ENCODE results near the gene L3MBTL4. TPM values are rescaled to one million over a fixed set of nuclear protein-coding genes. Genes with fewer than 3 reads are reported as not detected.
"Not testable (repeated sequence)": the region's sequence is repeated elsewhere in the genome, so short reads cannot be mapped to it uniquely, and the experiment has no call there.

L3MBTL4 gene
- total RNA-seq, 2 experiments from 2014 or later: 0.05 TPM; not detected in 1

- H3K4me1 Mint-ChIP-seq, H3K36me3 Mint-ChIP-seq, DNase-seq, CTCF ChIA-PET, H3K27ac Mint-ChIP-seq, ATAC-seq, H3K27me3 Mint-ChIP-seq, H3K4me3 Mint-ChIP-seq: not testable (repeated sequence)
- peaks cover 21% of the 10 kb centered on the region for H3K9me3 Mint-ChIP-seq (ENCODE audit: low read depth)
These were observed 228.9 kb downstream of the L3MBTL4 start for GRCh38 chr18:6185782-6186181.

- no peak for DNase-seq
- CTCF ChIA-PET: no interaction called here
- no peaks in the 10 kb centered on the region for H3K4me1 Mint-ChIP-seq
- H3K27ac Mint-ChIP-seq: no peak overlapping the region
- no peaks in the 10 kb centered on the region for H3K27me3 Mint-ChIP-seq
- H3K4me3 Mint-ChIP-seq: no peak overlapping the region
- H3K36me3 Mint-ChIP-seq: no peaks in the 10 kb centered on the region
- H3K9me3 Mint-ChIP-seq (ENCODE audit: low read depth): peaks cover 7% of the 10 kb centered on the region
- ATAC-seq: no peak
These were observed 239.5 kb downstream of the L3MBTL4 start for GRCh38 chr18:6174983-6175745.

GRCh38 chr18:6170604-6171003 lies 244.1 kb downstream of the L3MBTL4 start:
- H3K27me3 Mint-ChIP-seq: no peaks in the 10 kb centered on the region
- H3K36me3 Mint-ChIP-seq: no peaks in the 10 kb centered on the region
- ATAC-seq (no peak), DNase-seq (no peak)
- CTCF ChIA-PET: no interaction called here
- H3K27ac Mint-ChIP-seq: no peak overlapping the region
- H3K9me3 Mint-ChIP-seq (ENCODE audit: low read depth): peaks cover 8% of the 10 kb centered on the region
- no peaks in the 10 kb centered on the region for H3K4me1 Mint-ChIP-seq
- no peak overlapping the region for H3K4me3 Mint-ChIP-seq

GRCh38 chr18:6161549-6161948 lies 253.2 kb downstream of the L3MBTL4 start:
- Mint-ChIP-seq H3K4me1 (no peaks in the 10 kb centered on the region), H3K9me3 (ENCODE audit: low read depth) (peaks cover 15% of the 10 kb centered on the region), H3K27me3 (no peaks in the 10 kb centered on the region), H3K27ac (no peak overlapping the region), H3K4me3 (no peak overlapping the region), H3K36me3 (no peaks in the 10 kb centered on the region)
- DNase-seq (no peak), ATAC-seq (no peak)
- CTCF ChIA-PET: no interaction called here

GRCh38 chr18:6159426-6159825 lies 255.3 kb downstream of the L3MBTL4 start:
- Mint-ChIP-seq H3K27ac (no peak overlapping the region), H3K4me1 (no peaks in the 10 kb centered on the region), H3K27me3 (no peaks in the 10 kb centered on the region), H3K9me3 (ENCODE audit: low read depth) (peaks cover 12% of the 10 kb centered on the region), H3K36me3 (no peaks in the 10 kb centered on the region), H3K4me3 (no peak overlapping the region)
- DNase-seq (no peak), ATAC-seq (no peak)
- CTCF ChIA-PET: no interaction called here

- no peak overlapping the region for H3K4me3 Mint-ChIP-seq
- peaks cover 12% of the 10 kb centered on the region for H3K9me3 Mint-ChIP-seq (ENCODE audit: low read depth)
- no peaks in the 10 kb centered on the region for H3K36me3 Mint-ChIP-seq
- no peaks in the 10 kb centered on the region for H3K27me3 Mint-ChIP-seq
- ATAC-seq: no peak
- H3K4me1 Mint-ChIP-seq: no peaks in the 10 kb centered on the region
- CTCF ChIA-PET: no interaction called here
- no peak for DNase-seq
- no peak overlapping the region for H3K27ac Mint-ChIP-seq
These were observed 255.8 kb downstream of the L3MBTL4 start for GRCh38 chr18:6158958-6159357.

- H3K27ac Mint-ChIP-seq: no peak overlapping the region
- H3K36me3 Mint-ChIP-seq: no peaks in the 10 kb centered on the region
- H3K9me3 Mint-ChIP-seq (ENCODE audit: low read depth): peaks cover 8% of the 10 kb centered on the region
- no peak overlapping the region for H3K4me3 Mint-ChIP-seq
- no peak for DNase-seq
- CTCF ChIA-PET: no interaction called here
- no peaks in the 10 kb centered on the region for H3K27me3 Mint-ChIP-seq
- ATAC-seq: no peak
- H3K4me1 Mint-ChIP-seq: no peaks in the 10 kb centered on the region
These were observed 258.3 kb downstream of the L3MBTL4 start for GRCh38 chr18:6156446-6156845.

- ATAC-seq: no peak
- Mint-ChIP-seq H3K36me3 (no peaks in the 10 kb centered on the region), H3K27ac (no peak overlapping the region), H3K4me3 (no peak overlapping the region), H3K9me3 (ENCODE audit: low read depth) (peaks cover 8% of the 10 kb centered on the region), H3K4me1 (no peaks in the 10 kb centered on the region), H3K27me3 (no peaks in the 10 kb centered on the region)
- no peak for DNase-seq
- CTCF ChIA-PET: no interaction called here
These were observed 259.0 kb downstream of the L3MBTL4 start for GRCh38 chr18:6155707-6156106.

GRCh38 chr18:6150430-6150829 lies 264.3 kb downstream of the L3MBTL4 start:
- no peak for ATAC-seq
- CTCF ChIA-PET: no interaction called here
- no peak overlapping the region for H3K4me3 Mint-ChIP-seq

GRCh38 chr18:6146307-6146661 lies 268.4 kb downstream of the L3MBTL4 start:
- Mint-ChIP-seq H3K36me3 (no peaks in the 10 kb centered on the region), H3K4me1 (no peaks in the 10 kb centered on the region), H3K27me3 (no peaks in the 10 kb centered on the region), H3K27ac (no peak overlapping the region), H3K4me3 (no peak overlapping the region), H3K9me3 (ENCODE audit: low read depth) (peaks cover 8% of the 10 kb centered on the region)
- DNase-seq: no peak
- CTCF ChIA-PET: no interaction called here
- no peak for ATAC-seq

More at GRCh38 chr18:6150430-6150829, 264.3 kb downstream of the L3MBTL4 start:
- Mint-ChIP-seq H3K27ac (no peak overlapping the region), H3K9me3 (ENCODE audit: low read depth) (peaks cover 5% of the 10 kb centered on the region), H3K36me3 (no peaks in the 10 kb centered on the region), H3K4me1 (no peaks in the 10 kb centered on the region), H3K27me3 (no peaks in the 10 kb centered on the region)
- DNase-seq: no peak

- H3K9me3 Mint-ChIP-seq (ENCODE audit: low read depth): peaks cover 8% of the 10 kb centered on the region
- H3K27ac Mint-ChIP-seq: no peak overlapping the region
- ATAC-seq: no peak
- H3K4me1 Mint-ChIP-seq: no peaks in the 10 kb centered on the region
- no peak overlapping the region for H3K4me3 Mint-ChIP-seq
- H3K36me3 Mint-ChIP-seq: no peaks in the 10 kb centered on the region
- CTCF ChIA-PET: no interaction called here
- no peak for DNase-seq
- no peaks in the 10 kb centered on the region for H3K27me3 Mint-ChIP-seq
These were observed 268.9 kb downstream of the L3MBTL4 start for GRCh38 chr18:6145645-6146306.

- no peak for DNase-seq
- peaks cover 4% of the 10 kb centered on the region for H3K9me3 Mint-ChIP-seq (ENCODE audit: low read depth)
- no peak overlapping the region for H3K4me3 Mint-ChIP-seq
- CTCF ChIA-PET: no interaction called here
- H3K27me3 Mint-ChIP-seq: no peaks in the 10 kb centered on the region
- no peaks in the 10 kb centered on the region for H3K4me1 Mint-ChIP-seq
- H3K36me3 Mint-ChIP-seq: no peaks in the 10 kb centered on the region
- H3K27ac Mint-ChIP-seq: no peak overlapping the region
- no peak for ATAC-seq
These were observed 275.7 kb downstream of the L3MBTL4 start for GRCh38 chr18:6139007-6139406.

GRCh38 chr18:6135901-6136300 lies 278.8 kb downstream of the L3MBTL4 start:
- H3K9me3 Mint-ChIP-seq (ENCODE audit: low read depth); H3K27ac Mint-ChIP-seq; H3K27me3 Mint-ChIP-seq: not testable (repeated sequence)

GRCh38 chr18:6135029-6135428 lies 279.7 kb downstream of the L3MBTL4 start:
- DNase-seq; CTCF ChIA-PET; ATAC-seq; H3K4me1 Mint-ChIP-seq; H3K27ac Mint-ChIP-seq; H3K4me3 Mint-ChIP-seq; H3K27me3 Mint-ChIP-seq; H3K36me3 Mint-ChIP-seq; H3K9me3 Mint-ChIP-seq (ENCODE audit: low read depth): not testable (repeated sequence)

More at GRCh38 chr18:6135901-6136300, 278.8 kb downstream of the L3MBTL4 start:
- DNase-seq, CTCF ChIA-PET, H3K4me1 Mint-ChIP-seq, H3K4me3 Mint-ChIP-seq, ATAC-seq, H3K36me3 Mint-ChIP-seq: not testable (repeated sequence)

Data from activated CD8-positive, alpha-beta memory T cell treated with anti-CD3 and anti-CD28 coated beads, Interleukin-2, amount 10 ng/mL, durations not matched to agents 7 days and 5 days (primary cell).